ENCODE results near the gene SH3GL1.
A peak's percentile ranks its signal among the peaks of the same experiment; 100 is the strongest.

Gene SH3GL1

GRCh38 chr19:4402171-4403004 is 2.0 kb upstream of the SH3GL1 start, which contains the start of gene CHAF1A:
Gene CHAF1A (plus strand): TSS chr19:4402640. CDS start chr19:4402763, 123 bp downstream.
- peak; percentile 98 to 99 (median 99) for DNase-seq (ENCODE audit: low read depth in 2 of 3, low spot score in 1 of 3)

- DNase-seq (ENCODE audit: low read depth in 2 of 3, low spot score in 1 of 3): no peak
These were observed 1.4 kb upstream of the SH3GL1 start for GRCh38 chr19:4401769-4402170.

- no peak for DNase-seq (ENCODE audit: low read depth in 2 of 3, low spot score in 1 of 3)
These were observed 574 bp downstream of the SH3GL1 start for GRCh38 chr19:4399812-4400134.

GRCh38 chr19:4396949-4397783 is 3.2 kb downstream of the SH3GL1 start:
- no peak for DNase-seq (ENCODE audit: low read depth in 2 of 3, low spot score in 1 of 3)

GRCh38 chr19:4393947-4394590 is 6.3 kb downstream of the SH3GL1 start:
- DNase-seq (ENCODE audit: low read depth in 2 of 3, low spot score in 1 of 3): no peak

- DNase-seq (ENCODE audit: low read depth in 2 of 3, low spot score in 1 of 3): no peak
These were observed 8.5 kb downstream of the SH3GL1 start for GRCh38 chr19:4391701-4392483.

- DNase-seq (ENCODE audit: low read depth in 2 of 3, low spot score in 1 of 3): no peak
These were observed 9.0 kb downstream of the SH3GL1 start for GRCh38 chr19:4391306-4391693.

GRCh38 chr19:4390567-4391305 is 9.6 kb downstream of the SH3GL1 start:
- no peak for DNase-seq (ENCODE audit: low read depth in 2 of 3, low spot score in 1 of 3)

- DNase-seq (ENCODE audit: low read depth in 2 of 3, low spot score in 1 of 3): no peak
These were observed 10.3 kb downstream of the SH3GL1 start for GRCh38 chr19:4390017-4390566.

- no peak for DNase-seq (ENCODE audit: low read depth in 2 of 3, low spot score in 1 of 3)
These were observed 10.8 kb downstream of the SH3GL1 start for GRCh38 chr19:4389511-4390016.

- DNase-seq (ENCODE audit: low read depth in 2 of 3, low spot score in 1 of 3): no peak
These were observed 11.3 kb downstream of the SH3GL1 start for GRCh38 chr19:4389064-4389375.

GRCh38 chr19:4388337-4389063 is 11.8 kb downstream of the SH3GL1 start:
- no peak for DNase-seq (ENCODE audit: low read depth in 2 of 3, low spot score in 1 of 3)

GRCh38 chr19:4386041-4386782 is 14.1 kb downstream of the SH3GL1 start:
- no peak for DNase-seq (ENCODE audit: low read depth in 2 of 3, low spot score in 1 of 3)

GRCh38 chr19:4385291-4386040 is 14.9 kb downstream of the SH3GL1 start:
- no peak for DNase-seq (ENCODE audit: low read depth in 2 of 3, low spot score in 1 of 3)

GRCh38 chr19:4380254-4380727 is 20.1 kb downstream of the SH3GL1 start:
- DNase-seq (ENCODE audit: low read depth in 2 of 3, low spot score in 1 of 3): peak in 2 of 3 donors; percentile 18 to 22

- DNase-seq (ENCODE audit: low read depth in 2 of 3, low spot score in 1 of 3): peak in 2 of 3 donors; percentile 22 to 28
These were observed 20.7 kb downstream of the SH3GL1 start for GRCh38 chr19:4379383-4380253.

- no peak for DNase-seq (ENCODE audit: low read depth in 2 of 3, low spot score in 1 of 3)
These were observed 21.5 kb downstream of the SH3GL1 start for GRCh38 chr19:4378886-4379285.
